GM20000 (cell line): ENCODE results near the gene CLCN5.

Source experiments
- DNase-seq: peaks from one replicate; pipeline ENCODE4 v3.0.0; 2012; ENCODE audit warnings: low spot score
- TF ChIP-seq, protein P1 (sequence below): IDR thresholded peaks from 2 replicates; pipeline ENCODE4 v1.5.1; 2012; ENCODE audit warnings: mild to moderate bottlenecking, control low read depth; ENCODE audit errors: extremely low read depth, missing control alignments

The CLCN5 gene

DNA sequence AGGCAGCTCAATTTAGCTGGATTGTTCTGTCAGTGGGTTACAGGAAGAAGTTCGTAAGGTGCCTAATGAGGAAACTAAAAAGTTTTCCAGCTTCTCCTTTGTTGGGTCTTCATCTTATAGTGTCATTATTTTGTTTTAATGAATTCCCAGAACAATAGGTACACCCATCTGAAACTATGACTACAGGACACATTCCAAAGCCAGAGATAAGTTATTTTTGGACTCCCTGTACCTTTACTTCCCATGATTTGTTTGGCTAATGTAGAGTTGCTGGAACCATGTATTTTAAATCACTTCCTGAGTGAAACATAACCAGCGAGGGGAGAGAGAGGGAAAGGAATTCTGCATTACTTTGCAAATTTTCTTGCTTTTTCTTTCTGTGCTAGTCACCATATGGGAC is 114.0 kb downstream of the CLCN5 start:
- TF ChIP-seq, protein P1, sequence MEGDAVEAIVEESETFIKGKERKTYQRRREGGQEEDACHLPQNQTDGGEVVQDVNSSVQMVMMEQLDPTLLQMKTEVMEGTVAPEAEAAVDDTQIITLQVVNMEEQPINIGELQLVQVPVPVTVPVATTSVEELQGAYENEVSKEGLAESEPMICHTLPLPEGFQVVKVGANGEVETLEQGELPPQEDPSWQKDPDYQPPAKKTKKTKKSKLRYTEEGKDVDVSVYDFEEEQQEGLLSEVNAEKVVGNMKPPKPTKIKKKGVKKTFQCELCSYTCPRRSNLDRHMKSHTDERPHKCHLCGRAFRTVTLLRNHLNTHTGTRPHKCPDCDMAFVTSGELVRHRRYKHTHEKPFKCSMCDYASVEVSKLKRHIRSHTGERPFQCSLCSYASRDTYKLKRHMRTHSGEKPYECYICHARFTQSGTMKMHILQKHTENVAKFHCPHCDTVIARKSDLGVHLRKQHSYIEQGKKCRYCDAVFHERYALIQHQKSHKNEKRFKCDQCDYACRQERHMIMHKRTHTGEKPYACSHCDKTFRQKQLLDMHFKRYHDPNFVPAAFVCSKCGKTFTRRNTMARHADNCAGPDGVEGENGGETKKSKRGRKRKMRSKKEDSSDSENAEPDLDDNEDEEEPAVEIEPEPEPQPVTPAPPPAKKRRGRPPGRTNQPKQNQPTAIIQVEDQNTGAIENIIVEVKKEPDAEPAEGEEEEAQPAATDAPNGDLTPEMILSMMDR = no peak
- DNase-seq = no peak

DNA sequence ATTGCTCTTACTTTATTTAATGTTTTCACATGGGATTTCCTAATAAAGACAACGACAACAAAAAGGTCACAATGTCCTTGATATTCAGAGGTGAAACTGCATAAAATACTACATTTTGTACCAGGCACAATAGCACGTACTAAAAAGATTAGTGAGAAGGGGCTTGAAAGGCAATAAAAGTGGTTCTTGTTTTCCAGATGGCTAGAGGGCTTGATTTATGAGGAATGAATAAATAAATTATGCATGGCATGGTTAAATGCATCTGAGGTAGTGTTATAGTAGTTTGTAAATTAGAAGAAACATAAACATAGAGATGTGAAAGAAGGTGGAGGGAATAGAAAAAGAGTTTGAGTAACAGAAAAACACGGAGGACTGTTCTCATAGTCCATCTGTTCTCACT is 123.4 kb downstream of the CLCN5 start:
- no peak for DNase-seq
- TF ChIP-seq, protein P1 = no peak

DNA sequence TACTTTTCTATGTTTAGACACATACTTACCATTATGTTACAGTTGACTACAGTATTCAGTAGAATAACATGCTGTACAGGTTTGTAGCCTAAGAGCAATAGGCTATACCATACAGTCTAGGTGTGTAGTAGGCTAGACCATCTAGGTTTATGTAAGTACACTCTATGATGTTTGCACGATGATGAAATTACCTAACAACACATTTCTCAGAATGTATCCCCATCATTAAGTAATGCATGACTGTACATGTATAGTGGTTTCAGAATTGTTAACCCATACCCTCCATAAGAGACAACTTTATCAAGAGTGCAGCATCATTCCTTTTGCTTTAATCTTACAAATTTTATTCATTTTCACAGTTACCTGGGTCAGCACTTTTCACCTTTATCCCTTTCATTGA is 126.8 kb downstream of the CLCN5 start:
- TF ChIP-seq, protein P1 = no peak
- DNase-seq = no peak

DNA sequence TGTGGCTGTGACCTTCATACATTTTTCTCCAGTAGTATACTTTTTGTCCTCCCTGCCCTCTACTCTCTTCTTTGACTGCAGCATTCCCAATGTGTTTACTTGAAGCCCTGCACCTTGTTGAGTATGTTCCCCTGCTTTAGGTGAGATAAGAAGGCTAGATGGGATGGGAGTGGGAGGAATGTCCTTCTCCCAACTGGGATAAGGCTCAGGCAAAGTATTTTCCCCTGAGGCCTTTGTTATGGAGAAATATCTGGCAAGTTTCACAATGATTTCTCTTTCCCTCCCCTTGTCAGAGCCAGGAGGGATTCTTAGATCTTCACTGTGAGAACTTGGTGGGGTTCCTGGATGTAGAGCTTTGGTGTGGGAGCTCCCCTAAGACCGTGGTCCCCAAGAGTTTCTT is 131.8 kb downstream of the CLCN5 start:
- DNase-seq = no peak
- TF ChIP-seq, protein P1 = no peak

DNA sequence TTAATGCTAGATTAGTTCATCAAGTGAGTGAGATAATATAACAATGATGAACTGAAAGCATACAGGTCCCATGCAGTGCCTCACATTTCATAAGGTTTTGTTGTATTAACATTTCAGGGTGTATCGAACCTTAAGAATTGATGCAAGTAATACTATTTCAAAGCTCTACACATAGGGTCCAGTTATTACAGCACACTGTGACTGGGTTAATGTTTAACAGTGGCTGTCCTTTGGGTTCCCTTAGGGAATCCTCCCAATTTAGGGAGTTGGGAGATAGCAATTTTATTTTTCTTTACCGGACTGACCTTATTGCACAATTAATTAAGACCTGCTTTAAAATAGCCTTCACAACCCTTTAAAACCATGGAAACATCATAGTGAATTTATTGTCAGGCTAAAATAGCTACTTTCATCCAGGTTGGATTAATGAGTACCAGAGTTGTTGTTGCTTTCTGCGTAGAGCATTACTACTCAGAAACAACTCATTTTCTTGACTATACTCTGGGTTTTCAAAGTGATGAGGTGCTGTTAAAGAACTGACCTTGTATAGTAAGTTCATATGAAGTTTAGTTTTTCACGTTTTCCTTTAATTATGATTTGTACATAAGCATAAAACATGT is 144.0 kb downstream of the CLCN5 start:
- TF ChIP-seq, protein P1 = no peak

DNA sequence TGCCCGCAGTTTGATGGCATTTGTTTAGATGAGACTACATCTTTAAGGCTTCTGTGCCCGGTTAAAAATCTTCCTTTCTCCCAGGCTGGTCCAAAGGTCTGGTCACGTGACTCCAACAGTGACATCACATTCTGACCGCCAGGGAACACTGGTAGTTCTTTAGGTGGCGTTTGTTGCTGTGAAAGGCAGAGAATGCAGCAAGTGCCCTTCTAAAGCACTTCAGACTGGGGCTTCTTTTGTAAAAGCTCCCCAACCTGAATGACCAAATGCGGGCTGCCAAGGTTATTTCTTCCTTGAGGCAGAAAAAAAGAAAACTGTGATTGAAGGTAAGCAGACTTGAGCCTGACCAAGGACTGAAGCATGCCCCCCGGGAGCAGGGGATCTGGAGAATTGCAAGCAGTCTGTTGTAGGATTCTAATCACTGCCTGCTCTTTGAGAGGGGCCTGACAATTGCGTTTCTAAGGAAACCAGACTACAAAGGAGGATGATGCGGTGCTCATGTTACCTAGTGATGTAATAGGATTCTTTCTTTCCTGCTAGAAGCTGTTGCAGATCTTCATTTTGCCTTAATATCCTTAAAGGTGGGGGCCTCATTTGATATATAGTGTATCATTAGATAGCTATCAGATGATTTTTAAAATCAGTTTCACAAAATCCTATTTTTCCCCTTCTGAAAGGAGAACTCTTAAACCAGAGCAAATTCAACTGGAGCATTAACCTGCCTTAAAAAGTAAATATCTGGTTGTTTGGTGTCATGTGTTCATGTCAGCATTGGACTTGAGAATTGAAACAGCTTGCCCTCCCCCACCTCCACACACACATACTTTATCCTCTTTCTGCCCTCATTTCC is 145.3 kb downstream of the CLCN5 start:
- no peak for DNase-seq
- TF ChIP-seq, protein P1 = no peak

More for the DNA sequence above, 144.0 kb downstream of the CLCN5 start:
- no peak for DNase-seq

DNA sequence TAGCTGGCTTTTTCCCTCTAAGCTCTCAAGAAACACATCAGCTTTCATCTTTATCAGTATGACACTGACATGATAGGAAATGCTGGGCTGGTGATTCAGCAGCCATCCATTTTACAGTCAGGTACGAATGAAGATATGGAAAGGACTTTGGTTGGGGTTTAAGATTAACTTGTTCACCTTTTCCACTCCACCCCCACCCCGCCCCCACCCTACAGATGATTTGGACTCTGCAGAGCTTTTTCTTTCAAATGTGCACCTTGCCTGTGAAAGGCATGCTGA is 145.8 kb downstream of the CLCN5 start:
- TF ChIP-seq, protein P1 = no peak
- DNase-seq = no peak
